ENCODE data around the gene SPIRE2. TPM values are rescaled to one million over a fixed set of nuclear protein-coding genes. Genes with fewer than 3 reads are reported as not detected.
A peak's percentile ranks its signal among the peaks of the same experiment; 100 is the strongest.

SPIRE2 gene
- total RNA-seq, 1 experiment from 2014 or later = 29.6 TPM

GRCh38 chr16:89917773-89918452, 89.6 kb downstream of the SPIRE2 start:
- Mint-ChIP-seq H3K36me3 (ENCODE audit: insufficient read depth, unreplicated experiment) (peaks cover 67% of the 10 kb centered on the region), H3K9me3 (ENCODE audit: unreplicated experiment) (no peaks in the 10 kb centered on the region), H3K4me3 (ENCODE audit: unreplicated experiment) (peak overlapping the region; percentile 92), H3K4me1 (ENCODE audit: low read depth, unreplicated experiment) (peaks cover 6% of the 10 kb centered on the region), H3K27ac (ENCODE audit: unreplicated experiment) (peak overlapping the region; percentile 67), H3K27me3 (ENCODE audit: insufficient read depth, unreplicated experiment) (no peaks in the 10 kb centered on the region)
- intact Hi-C loops (cut with micrococcal nuclease; ENCODE audit: unreplicated experiment) = no loop called here
- no peaks in the 10 kb centered on the region for H3K36me3 ChIP-seq (ENCODE audit: control insufficient read depth, insufficient read depth, low read length)
- H3K27me3 ChIP-seq (replicated peaks; ENCODE audit: control insufficient read depth, insufficient read depth, low read length) = no peaks in the 10 kb centered on the region
- no peak for TF ChIP-seq CTCF (IDR thresholded peaks at IDR 0.05; ENCODE audit: insufficient read depth in 1 of 2, low read depth in 1 of 2, low read length in 1 of 2, severe bottlenecking in 1 of 2, unreplicated experiment in 1 of 2)
- ChIA-PET CTCF (interaction anchor here (0.6 to 2.0 kb wide), 5 partner anchors 8 to 218 kb away, joined by 3 to 10 read pairs (median 4); no protein-coding TSS in a partner anchor), POLR2A (interaction anchor here (0.5 to 0.6 kb wide), 2 partner anchors 44 to 95 kb away, joined by 3 to 11 read pairs; partner anchors contain the start of gene TCF25)
- H3K4me3 ChIP-seq (ENCODE audit: low read depth, low read length) = peak overlapping the region; percentile 66
- peak; percentile 83 to 87 for DNase-seq
- H3K4me1 ChIP-seq = peaks cover 24% of the 10 kb centered on the region
- BruUV-seq (replicated peaks) = no TSS peak
- no peaks in the 10 kb centered on the region for H3K9me3 ChIP-seq

DNA sequence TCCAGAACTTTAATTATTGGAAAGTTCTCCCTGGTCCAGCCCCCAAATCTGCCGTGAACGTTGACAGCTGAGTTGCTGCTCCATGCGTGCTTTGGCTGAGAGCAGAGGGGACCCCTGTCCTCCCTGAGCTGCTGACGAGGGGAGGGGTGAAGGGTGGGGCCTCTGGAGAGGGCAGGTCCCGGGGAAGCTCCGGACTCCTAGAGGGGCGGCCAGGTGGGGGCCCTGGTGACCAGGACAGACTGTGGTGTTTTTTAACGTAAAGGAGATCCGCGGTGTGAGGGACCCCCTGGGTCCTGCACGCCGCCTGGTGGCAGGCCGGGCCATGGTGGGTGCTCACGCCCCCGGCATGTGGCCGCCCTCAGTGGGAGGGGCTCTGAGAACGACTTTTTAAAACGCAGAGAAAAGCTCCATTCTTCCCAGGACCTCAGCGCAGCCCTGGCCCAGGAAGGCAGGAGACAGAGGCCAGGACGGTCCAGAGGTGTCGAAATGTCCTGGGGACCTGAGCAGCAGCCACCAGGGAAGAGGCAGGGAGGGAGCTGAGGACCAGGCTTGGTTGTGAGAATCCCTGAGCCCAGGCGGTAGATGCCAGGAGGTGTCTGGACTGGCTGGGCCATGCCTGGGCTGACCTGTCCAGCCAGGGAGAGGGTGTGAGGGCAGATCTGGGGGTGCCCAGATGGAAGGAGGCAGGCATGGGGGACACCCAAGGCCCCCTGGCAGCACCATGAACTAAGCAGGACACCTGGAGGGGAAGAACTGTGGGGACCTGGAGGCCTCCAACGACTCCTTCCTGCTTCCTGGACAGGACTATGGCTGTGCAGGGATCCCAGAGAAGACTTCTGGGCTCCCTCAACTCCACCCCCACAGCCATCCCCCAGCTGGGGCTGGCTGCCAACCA, 90.4 kb downstream of the SPIRE2 start, which contains the start of gene MC1R:
TSS of gene MC1R (plus strand) at position 410 of the 895 bp plus-strand sequence. CDS start at position 807, 397 bp downstream.
- Histone ChIP-seq H3K27me3 (replicated peaks; ENCODE audit: control insufficient read depth, insufficient read depth, low read length) (no peaks in the 10 kb centered on the region), H3K4me1 (peaks cover 24% of the 10 kb centered on the region), H3K9me3 (no peaks in the 10 kb centered on the region), H3K36me3 (ENCODE audit: control insufficient read depth, insufficient read depth, low read length) (no peaks in the 10 kb centered on the region), H3K4me3 (ENCODE audit: low read depth, low read length) (peak within 1 kb of the TSS; percentile 66)
- Mint-ChIP-seq H3K27me3 (ENCODE audit: insufficient read depth, unreplicated experiment) (no peaks in the 10 kb centered on the region), H3K27ac (ENCODE audit: unreplicated experiment) (peak within 1 kb of the TSS; percentile 67), H3K4me3 (ENCODE audit: unreplicated experiment) (peak within 1 kb of the TSS; percentile 92), H3K9me3 (ENCODE audit: unreplicated experiment) (no peaks in the 10 kb centered on the region), H3K4me1 (ENCODE audit: low read depth, unreplicated experiment) (peaks cover 6% of the 10 kb centered on the region), H3K36me3 (ENCODE audit: insufficient read depth, unreplicated experiment) (peaks cover 64% of the 10 kb centered on the region)
- peak; percentile 76 to 93 for TF ChIP-seq CTCF (IDR thresholded peaks at IDR 0.05; ENCODE audit: insufficient read depth in 1 of 2, low read depth in 1 of 2, low read length in 1 of 2, severe bottlenecking in 1 of 2, unreplicated experiment in 1 of 2)
- intact Hi-C loops (cut with micrococcal nuclease; ENCODE audit: unreplicated experiment) = no loop called here
- POLR2A ChIA-PET = interaction anchor here (0.5 to 0.6 kb wide), 2 partner anchors 45 to 94 kb away, joined by 3 to 11 read pairs; partner anchors contain the start of gene TCF25
- CTCF ChIA-PET = interaction anchor here (0.6 to 2.0 kb wide), 10 partner anchors 8 to 218 kb away, joined by 3 to 10 read pairs (median 4); partner anchors contain the start of gene TCF25
- peak; percentile 77 to 83 for DNase-seq
- no TSS peak for BruUV-seq (replicated peaks)

All from Caco-2 (cell line).